Cardiac fibroblast (primary cell): ENCODE measurements around the gene SPATA31D3.
"Not testable (repeated sequence)": the region's sequence is repeated elsewhere in the genome, so short reads cannot be mapped to it uniquely, and the experiment has no call there.

ENCODE experiments used
- DNase-seq, 2 donors: peaks; one replicate each; pipeline versions ENCODE4 v3.0.0 to v3.0.0-alpha.2; 2010; ENCODE audit warnings: low read depth in 2 of 2
- H3K4me3 ChIP-seq, 2 donors: replicated peaks in 1 of 2; 1 replicate in 1 of 2; 2 replicates in 1 of 2; pipeline ENCODE4 v1.5.1; 2011; ENCODE audit warnings: low read depth in 2 of 2, low read length in 2 of 2, mild to moderate bottlenecking in 2 of 2, moderate library complexity in 1 of 2
- TF ChIP-seq, protein P1 (sequence below): IDR thresholded peaks from one replicate; pipeline ENCODE4 v1.5.1; 2011; ENCODE audit warnings: low read depth, mild to moderate bottlenecking, low read length, inconsistent platforms

The SPATA31D3 gene

GRCh38 chr9:81906671-81907070 is 36.6 kb upstream of the SPATA31D3 start:
- TF ChIP-seq, protein P1, sequence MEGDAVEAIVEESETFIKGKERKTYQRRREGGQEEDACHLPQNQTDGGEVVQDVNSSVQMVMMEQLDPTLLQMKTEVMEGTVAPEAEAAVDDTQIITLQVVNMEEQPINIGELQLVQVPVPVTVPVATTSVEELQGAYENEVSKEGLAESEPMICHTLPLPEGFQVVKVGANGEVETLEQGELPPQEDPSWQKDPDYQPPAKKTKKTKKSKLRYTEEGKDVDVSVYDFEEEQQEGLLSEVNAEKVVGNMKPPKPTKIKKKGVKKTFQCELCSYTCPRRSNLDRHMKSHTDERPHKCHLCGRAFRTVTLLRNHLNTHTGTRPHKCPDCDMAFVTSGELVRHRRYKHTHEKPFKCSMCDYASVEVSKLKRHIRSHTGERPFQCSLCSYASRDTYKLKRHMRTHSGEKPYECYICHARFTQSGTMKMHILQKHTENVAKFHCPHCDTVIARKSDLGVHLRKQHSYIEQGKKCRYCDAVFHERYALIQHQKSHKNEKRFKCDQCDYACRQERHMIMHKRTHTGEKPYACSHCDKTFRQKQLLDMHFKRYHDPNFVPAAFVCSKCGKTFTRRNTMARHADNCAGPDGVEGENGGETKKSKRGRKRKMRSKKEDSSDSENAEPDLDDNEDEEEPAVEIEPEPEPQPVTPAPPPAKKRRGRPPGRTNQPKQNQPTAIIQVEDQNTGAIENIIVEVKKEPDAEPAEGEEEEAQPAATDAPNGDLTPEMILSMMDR = no peak
- peak; percentile 51 to 74 for DNase-seq
- H3K4me3 ChIP-seq = no peak overlapping the region

DNA sequence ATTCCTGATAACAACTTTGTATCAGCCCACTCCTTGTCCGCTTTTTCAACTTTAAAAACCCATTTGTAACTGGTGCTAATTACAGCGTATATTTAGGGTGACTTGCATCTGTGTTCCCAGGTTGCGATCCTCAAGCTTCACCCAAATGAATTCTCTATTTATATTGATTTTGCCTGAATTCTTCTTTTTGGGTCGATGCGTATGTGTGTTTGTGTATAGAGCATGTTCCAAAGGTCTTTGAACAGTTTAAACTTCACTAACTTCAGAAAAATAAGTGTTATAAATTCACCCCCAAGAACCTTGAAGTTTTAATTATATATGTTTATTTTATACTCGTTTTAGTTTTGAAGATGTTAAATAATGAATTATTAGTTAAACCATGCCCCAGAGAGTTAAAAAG is 31.2 kb upstream of the SPATA31D3 start:
- TF ChIP-seq, protein P1 = no peak
- no peak for DNase-seq
- H3K4me3 ChIP-seq = no peak overlapping the region

GRCh38 chr9:81915801-81916505 is 27.3 kb upstream of the SPATA31D3 start:
- H3K4me3 ChIP-seq = no peak overlapping the region
- peak in 1 of 2 donors; percentile 12 for DNase-seq
- TF ChIP-seq, protein P1 = no peak

- not testable (repeated sequence) for DNase-seq, H3K4me3 ChIP-seq
These were observed 24.8 kb upstream of the SPATA31D3 start for GRCh38 chr9:81918507-81918906.

DNA sequence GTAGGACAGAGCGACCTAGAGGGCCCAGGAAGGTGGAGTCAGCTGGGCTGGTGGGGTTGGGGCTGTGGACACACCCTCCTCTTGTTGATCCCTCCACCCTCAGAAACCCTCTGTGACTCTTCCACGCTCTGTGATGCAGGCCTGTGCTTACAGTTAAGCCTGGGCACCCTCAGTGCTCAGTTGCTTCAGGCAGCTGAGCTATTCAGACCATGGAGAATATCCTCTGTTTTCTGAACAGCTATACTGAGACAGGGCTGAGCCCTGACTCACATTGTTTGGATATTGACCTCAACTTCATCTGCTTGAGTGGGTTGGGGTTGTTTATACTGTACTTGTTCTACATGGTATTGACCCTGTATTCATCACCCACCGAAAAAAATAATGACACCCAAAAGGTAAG is 15.0 kb upstream of the SPATA31D3 start, which contains the start of gene SPATA31D4:
Gene SPATA31D4, plus strand, starts transcription at position 124 of the 400 bp plus-strand sequence. Its CDS starts 86 bp downstream, at position 210.
- not testable (repeated sequence) for DNase-seq, H3K4me3 ChIP-seq

GRCh38 chr9:81930147-81930546 is 13.2 kb upstream of the SPATA31D3 start:
- H3K4me3 ChIP-seq, DNase-seq: not testable (repeated sequence)

DNA sequence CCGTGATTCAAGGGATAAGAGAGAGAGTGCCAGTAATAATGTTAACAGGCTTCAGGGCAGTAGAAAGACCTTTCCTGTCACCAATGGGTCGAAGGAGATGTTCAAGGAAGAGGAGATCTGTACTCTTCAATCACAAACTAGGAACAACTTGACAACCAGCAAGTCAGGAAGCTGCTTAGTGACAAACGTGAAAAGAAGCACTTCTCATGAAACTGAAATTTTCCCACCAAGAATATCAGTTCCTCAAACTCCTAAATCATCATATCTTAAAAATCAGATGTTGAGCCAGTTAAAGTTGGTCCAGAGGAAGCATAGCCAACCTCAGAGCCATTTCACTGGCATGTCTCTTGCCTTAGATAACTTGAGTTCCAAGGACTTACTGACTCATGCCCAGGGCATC is 9.8 kb upstream of the SPATA31D3 start:
- not testable (repeated sequence) for DNase-seq, H3K4me3 ChIP-seq

GRCh38 chr9:81948650-81949049 is 5.3 kb downstream of the SPATA31D3 start:
- DNase-seq = not testable (repeated sequence)

GRCh38 chr9:81953096-81953495 is 9.8 kb downstream of the SPATA31D3 start:
- TF ChIP-seq, protein P1 = no peak
- H3K4me3 ChIP-seq = no peak overlapping the region
- no peak for DNase-seq

More at GRCh38 chr9:81948650-81949049, 5.3 kb downstream of the SPATA31D3 start:
- H3K4me3 ChIP-seq = not testable (repeated sequence)
